ENCODE data around the gene MIB1. TPM values are rescaled to one million over a fixed set of nuclear protein-coding genes. Genes with fewer than 3 reads are reported as not detected.

Gene MIB1
- total RNA-seq, 4 donors from 2014 or later = 14.1 to 34.9 (median 22.7) TPM

- WGBS, 2 donors = 61 to 69% methylated on average over 2 of the region's 2 CpGs
- DNase-seq = no peak
Measured at GRCh38 chr18:21865043-21865442, 124.5 kb downstream of the MIB1 start.

GRCh38 chr18:21868770-21869169, 128.2 kb downstream of the MIB1 start:
- 88 to 93% methylated on average over 4 of the region's 4 CpGs for WGBS, 2 donors
- no peak for DNase-seq
- Histone ChIP-seq H3K36me3 (peaks cover 0 to 40% (median 8%) of the 10 kb centered on the region in 3 donors), H3K27ac (no peak overlapping the region), H3K9me3 (no peaks in the 10 kb centered on the region), H3K27me3 (no peaks in the 10 kb centered on the region), H3K4me3 (no peak overlapping the region), H3K4me1 (no peaks in the 10 kb centered on the region)
- intact Hi-C loops (cut with DNase I) = no loop called here
- TF ChIP-seq CTCF (IDR thresholded peaks at IDR 0.05) (no peak), POLR2A (IDR thresholded peaks at IDR 0.05) (no peak)

More at GRCh38 chr18:21865043-21865442, 124.5 kb downstream of the MIB1 start:
- no peaks in the 10 kb centered on the region for H3K4me1 ChIP-seq
- no peak for TF ChIP-seq CTCF (IDR thresholded peaks at IDR 0.05)
- no peak for TF ChIP-seq POLR2A (IDR thresholded peaks at IDR 0.05)
- H3K36me3 ChIP-seq = peaks cover 0 to 73% (median 23%) of the 10 kb centered on the region in 3 donors
- H3K4me3 ChIP-seq = no peak overlapping the region
- intact Hi-C loops (cut with DNase I) = no loop called here
- no peaks in the 10 kb centered on the region for H3K27me3 ChIP-seq
- no peaks in the 10 kb centered on the region for H3K9me3 ChIP-seq
- no peak overlapping the region for H3K27ac ChIP-seq

GRCh38 chr18:21889570-21889969, 149.0 kb downstream of the MIB1 start:
- WGBS, 2 donors = 14 to 23% methylated on average over 1 of the region's 1 CpG
- intact Hi-C loops (cut with DNase I) = no loop called here
- no peaks in the 10 kb centered on the region for H3K4me1 ChIP-seq

GRCh38 chr18:21894619-21895367, 154.2 kb downstream of the MIB1 start:
- Histone ChIP-seq H3K36me3 (no peaks in the 10 kb centered on the region), H3K9me3 (no peaks in the 10 kb centered on the region), H3K4me1 (peaks cover 0 to 5% (median 0%) of the 10 kb centered on the region in 3 donors), H3K27me3 (peaks cover 0 to 7% (median 0%) of the 10 kb centered on the region in 4 donors), H3K27ac (no peak overlapping the region), H3K4me3 (no peak overlapping the region)
- WGBS, 2 donors = 51 to 59% methylated on average over 5 of the region's 5 CpGs
- intact Hi-C loops (cut with DNase I) = loop anchor here (10.0 kb wide), 1 partner anchor 670 kb away; no protein-coding TSS in a partner anchor
- TF ChIP-seq POLR2A (IDR thresholded peaks at IDR 0.05) (no peak), CTCF (IDR thresholded peaks at IDR 0.05) (no peak)
- DNase-seq = no peak

More at GRCh38 chr18:21889570-21889969, 149.0 kb downstream of the MIB1 start:
- TF ChIP-seq POLR2A (IDR thresholded peaks at IDR 0.05) (no peak), CTCF (IDR thresholded peaks at IDR 0.05) (no peak)
- Histone ChIP-seq H3K27me3 (no peaks in the 10 kb centered on the region), H3K27ac (no peak overlapping the region), H3K36me3 (no peaks in the 10 kb centered on the region), H3K4me3 (no peak overlapping the region), H3K9me3 (no peaks in the 10 kb centered on the region)
- no peak for DNase-seq

GRCh38 chr18:21896732-21897336, 156.2 kb downstream of the MIB1 start:
- intact Hi-C loops (cut with DNase I) = loop anchor here (10.0 kb wide), 1 partner anchor 668 kb away; no protein-coding TSS in a partner anchor
- Histone ChIP-seq H3K4me1 (peaks cover 0 to 12% (median 0%) of the 10 kb centered on the region in 3 donors), H3K36me3 (no peaks in the 10 kb centered on the region), H3K9me3 (no peaks in the 10 kb centered on the region), H3K4me3 (no peak overlapping the region), H3K27me3 (peaks cover 0 to 17% (median 0%) of the 10 kb centered on the region in 4 donors), H3K27ac (no peak overlapping the region)
- no peak for DNase-seq
- TF ChIP-seq POLR2A (IDR thresholded peaks at IDR 0.05) (no peak), CTCF (IDR thresholded peaks at IDR 0.05) (no peak)
- WGBS, 2 donors = 26 to 52% methylated on average over 12 to 24 of the region's 27 CpGs
